CD4-positive, alpha-beta T cell treated with Interleukin-10 for 1 hour (primary cell): ENCODE measurements around the gene DOHH.
"Not testable (repeated sequence)": the region's sequence is repeated elsewhere in the genome, so short reads cannot be mapped to it uniquely, and the experiment has no call there.

Source experiments
- DNase-seq: peaks from one replicate; pipeline ENCODE4 v3.0.0-alpha.2; 2020

Gene DOHH

DNA sequence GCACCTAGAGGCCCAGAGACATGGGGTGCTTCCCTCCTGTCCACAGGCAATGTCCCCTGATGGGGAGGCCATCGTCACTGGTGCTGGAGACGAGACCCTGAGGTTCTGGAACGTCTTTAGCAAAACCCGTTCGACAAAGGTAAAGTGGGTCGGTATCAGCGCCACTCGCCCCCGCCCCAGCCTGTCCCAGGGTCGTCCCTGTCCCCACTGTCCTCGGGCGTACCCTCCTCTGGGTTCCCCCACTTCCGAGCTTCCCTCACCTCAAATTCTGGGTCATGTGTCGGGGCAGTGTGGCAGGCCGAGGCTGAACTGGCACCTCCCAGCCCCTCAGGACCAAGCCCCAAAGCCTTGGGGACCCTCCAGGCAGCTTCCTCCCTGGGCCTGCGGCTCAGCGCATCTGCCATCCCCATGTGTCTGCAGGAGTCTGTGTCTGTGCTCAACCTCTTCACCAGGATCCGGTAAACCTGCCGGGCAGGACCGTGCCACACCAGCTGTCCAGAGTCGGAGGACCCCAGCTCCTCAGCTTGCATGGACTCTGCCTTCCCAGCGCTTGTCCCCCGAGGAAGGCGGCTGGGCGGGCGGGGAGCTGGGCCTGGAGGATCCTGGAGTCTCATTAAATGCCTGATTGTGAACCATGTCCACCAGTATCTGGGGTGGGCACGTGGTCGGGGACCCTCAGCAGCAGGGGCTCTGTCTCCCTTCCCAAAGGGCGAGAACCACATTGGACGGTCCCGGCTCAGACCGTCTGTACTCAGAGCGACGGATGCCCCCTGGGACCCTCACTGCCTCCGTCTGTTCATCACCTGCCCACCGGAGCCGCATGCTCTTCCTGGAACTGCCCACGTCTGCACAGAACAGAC, 34.1 kb upstream of the DOHH start:
- DNase-seq: no peak

- no peak for DNase-seq
Observed at GRCh38 chr19:3533563-3534216, 33.2 kb upstream of the DOHH start.

- DNase-seq: no peak
Observed at GRCh38 chr19:3533033-3533432, 32.6 kb upstream of the DOHH start.

DNA sequence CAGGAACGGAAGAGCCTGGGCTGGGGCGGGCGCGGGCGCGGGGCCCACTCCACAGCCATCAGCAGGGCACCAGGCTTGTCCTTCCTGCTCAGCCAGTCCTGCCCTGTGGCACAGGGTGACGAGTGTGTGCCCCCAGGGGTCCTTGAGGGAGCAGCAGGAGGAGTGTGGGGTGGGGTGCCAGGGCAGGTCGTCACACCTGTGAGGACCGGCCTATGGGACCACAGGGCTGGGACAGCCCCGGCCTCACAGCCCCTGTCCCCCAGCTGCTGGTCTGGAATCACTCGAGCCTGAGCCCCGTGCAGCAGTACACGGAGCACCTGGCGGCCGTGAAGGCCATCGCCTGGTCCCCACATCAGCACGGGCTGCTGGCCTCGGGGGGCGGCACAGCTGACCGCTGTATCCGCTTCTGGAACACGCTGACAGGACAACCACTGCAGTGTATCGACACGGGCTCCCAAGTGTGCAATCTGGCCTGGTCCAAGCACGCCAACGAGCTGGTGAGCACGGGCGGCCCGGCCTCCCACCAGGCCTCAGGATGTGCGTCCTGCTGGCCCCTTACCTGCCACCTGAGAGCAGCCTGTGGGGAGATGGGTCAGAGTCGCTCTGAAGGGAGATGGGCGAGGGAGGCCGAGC, 31.8 kb upstream of the DOHH start:
- DNase-seq: no peak

DNA sequence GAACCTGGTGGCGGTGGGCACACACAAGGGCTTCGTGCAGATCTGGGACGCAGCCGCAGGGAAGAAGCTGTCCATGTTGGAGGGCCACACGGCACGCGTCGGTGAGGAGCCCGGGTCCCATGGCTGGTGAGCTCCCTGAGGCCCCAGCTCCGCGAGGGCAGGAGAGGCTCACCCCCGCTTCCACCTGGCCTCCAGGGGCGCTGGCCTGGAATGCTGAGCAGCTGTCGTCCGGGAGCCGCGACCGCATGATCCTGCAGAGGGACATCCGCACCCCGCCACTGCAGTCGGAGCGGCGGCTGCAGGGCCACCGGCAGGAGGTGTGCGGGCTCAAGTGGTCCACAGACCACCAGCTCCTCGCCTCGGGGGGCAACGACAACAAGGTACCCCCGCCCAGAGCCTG, 31.2 kb upstream of the DOHH start:
- no peak for DNase-seq

GRCh38 chr19:3530389-3530788, 29.9 kb upstream of the DOHH start:
- no peak for DNase-seq

DNA sequence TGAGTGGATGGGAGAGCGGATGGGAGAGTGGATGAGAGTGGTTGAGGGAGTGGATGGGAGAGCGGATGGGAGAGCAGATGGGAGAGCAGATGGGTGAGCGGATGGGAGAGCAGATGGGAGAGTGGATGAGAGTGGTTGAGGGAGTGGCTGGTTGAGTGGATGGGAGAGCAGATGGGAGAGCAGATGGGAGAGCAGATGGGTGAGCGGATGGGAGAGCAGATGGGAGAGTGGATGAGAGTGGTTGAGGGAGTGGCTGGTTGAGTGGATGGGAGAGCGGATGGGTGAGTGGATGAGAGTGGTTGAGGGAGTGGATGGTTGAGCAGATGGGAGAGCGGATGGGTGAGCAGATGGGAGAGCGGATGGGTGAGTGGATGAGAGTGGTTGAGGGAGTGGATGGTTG, 28.8 kb upstream of the DOHH start:
- not testable (repeated sequence) for DNase-seq

- DNase-seq: no peak
Observed at GRCh38 chr19:3528539-3529211, 28.2 kb upstream of the DOHH start.

DNA sequence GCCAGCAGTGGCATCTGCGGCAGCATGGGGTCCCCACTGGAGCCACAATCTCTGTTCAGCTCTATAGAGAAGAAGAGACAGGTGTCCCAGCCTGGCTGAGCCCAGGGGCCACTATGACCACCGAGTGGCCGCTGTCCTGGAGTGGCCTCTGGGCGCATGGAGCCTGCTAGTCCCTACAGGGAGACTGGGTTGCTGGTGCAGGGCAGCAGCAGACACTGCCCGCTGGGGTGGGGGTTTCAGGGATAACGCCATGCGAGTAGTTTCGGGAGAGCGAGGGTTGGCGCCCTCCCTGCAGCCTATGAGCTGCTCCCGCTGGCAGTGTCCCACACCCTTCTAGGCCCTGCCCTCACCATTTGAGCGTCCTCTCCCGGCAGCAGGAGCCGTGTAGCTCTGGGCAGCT, 27.6 kb upstream of the DOHH start:
- no peak for DNase-seq

GRCh38 chr19:3527238-3527910, 26.9 kb upstream of the DOHH start:
- DNase-seq: no peak

GRCh38 chr19:3526507-3527237, 26.2 kb upstream of the DOHH start:
- no peak for DNase-seq

DNA sequence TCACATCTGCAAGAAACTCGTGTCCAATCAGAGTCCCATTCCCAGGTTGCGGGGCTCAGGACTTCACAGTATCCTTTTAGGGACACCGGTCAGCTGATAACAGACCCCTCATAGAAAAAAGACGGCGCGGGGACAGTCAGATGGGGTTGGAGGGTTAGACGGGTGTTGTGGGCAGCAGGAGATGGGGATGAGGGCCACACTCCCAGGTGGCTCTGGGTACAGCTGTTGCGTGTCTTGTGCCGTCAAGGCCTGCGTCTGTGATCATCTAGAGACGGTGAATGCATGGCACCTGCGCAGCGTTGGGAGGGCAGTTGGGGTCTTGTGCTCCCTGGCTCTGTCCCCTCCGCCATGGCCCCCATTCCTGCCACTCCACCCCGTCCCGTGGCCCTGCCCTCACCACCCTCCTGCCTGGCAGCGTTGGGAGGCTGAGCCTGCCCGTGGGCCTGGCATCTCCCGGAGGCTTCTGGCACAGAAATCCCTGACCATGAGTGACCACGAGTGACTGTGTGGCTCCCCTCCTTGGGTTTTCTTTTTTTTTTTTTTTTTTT, 24.5 kb upstream of the DOHH start:
- DNase-seq: no peak

GRCh38 chr19:3524078-3524842, 23.8 kb upstream of the DOHH start:
- DNase-seq: no peak

GRCh38 chr19:3523361-3524077, 23.0 kb upstream of the DOHH start:
- DNase-seq: no peak

GRCh38 chr19:3522421-3523360, 22.2 kb upstream of the DOHH start:
- DNase-seq: no peak

GRCh38 chr19:3521104-3521445, 20.6 kb upstream of the DOHH start:
- no peak for DNase-seq

DNA sequence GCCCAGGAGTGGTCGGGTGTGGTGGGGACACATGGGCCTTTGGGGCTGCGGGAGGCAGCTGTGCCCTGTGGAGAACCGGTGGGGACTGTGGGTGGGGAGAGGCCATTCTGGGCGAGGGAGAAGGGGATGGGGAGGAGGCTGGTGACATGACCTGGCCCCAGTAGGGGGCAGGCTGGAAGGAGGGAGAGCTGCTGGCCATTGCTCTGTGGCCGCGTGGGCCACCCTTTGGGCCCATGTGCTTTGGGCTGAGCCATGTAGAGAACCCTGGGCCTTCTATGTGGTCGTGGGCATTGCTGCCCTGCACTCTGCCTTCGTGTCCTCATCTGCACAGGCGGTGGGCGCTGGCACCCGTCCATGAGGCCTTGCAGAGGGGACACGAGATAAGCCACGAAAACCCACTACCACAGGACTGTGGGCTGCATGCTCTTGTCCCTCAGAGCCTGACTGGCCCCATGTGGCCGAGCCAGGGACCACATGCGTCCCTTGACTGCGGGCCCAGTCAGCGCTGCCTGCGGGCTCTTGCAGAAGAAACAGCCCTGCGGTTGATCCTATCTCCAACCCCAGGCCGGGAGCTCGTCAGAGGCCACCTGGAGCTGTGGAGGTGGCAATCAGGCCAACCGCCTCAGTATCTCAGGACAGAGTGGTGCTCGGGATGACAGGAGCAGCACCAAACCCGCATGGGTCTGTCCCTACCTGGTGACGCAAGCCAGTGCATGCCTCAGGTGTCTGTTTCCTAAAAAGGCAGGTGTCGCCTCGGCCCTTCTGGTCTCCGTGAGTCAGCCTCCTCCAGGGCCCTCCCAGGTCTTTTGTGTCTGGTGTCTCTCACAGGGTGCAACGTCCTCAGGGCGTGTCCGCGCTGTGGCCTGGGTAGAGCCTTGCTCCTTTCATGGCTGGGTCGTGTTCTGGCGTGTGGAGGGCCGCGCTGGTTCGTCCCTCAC, 20.0 kb upstream of the DOHH start:
- DNase-seq: no peak

GRCh38 chr19:3519126-3519525, 18.7 kb upstream of the DOHH start:
- no peak for DNase-seq
